Aorta (tissue), 5 donors: ENCODE data around the gene KARS1. TPM values are rescaled to one million over a fixed set of nuclear protein-coding genes. Genes with fewer than 3 reads are reported as not detected.

Experiments used
- ATAC-seq: fragments of 200-7000 bp; cut with Tn5 transposase; one replicate; pipeline ENCODE4 v1.9.1; 2022; ENCODE audit warnings: moderate library complexity; ENCODE audit not compliant: low FRiP score
- DNase-seq, 2 donors: peaks; one replicate each; pipeline ENCODE4 v3.0.0-alpha.2; 2020
- H3K27ac ChIP-seq, 2 donors: one replicate each; pipeline ENCODE4 v1.5.1; 2013; ENCODE audit warnings: low read length in 2 of 2, mild to moderate bottlenecking in 2 of 2, moderate library complexity in 2 of 2, control low read depth in 1 of 2, inconsistent platforms in 1 of 2, low read depth in 1 of 2
- H3K27me3 ChIP-seq, 2 donors: one replicate each; pipeline ENCODE4 v1.6.1; 2013; ENCODE audit warnings: control low read depth in 1 of 2, low read length in 1 of 2, mild to moderate bottlenecking in 1 of 2, moderate library complexity in 1 of 2; ENCODE audit not compliant: insufficient read depth in 2 of 2, control insufficient read depth in 1 of 2
- H3K36me3 ChIP-seq, 2 donors: one replicate each; pipeline ENCODE4 v1.6.1; 2013; ENCODE audit warnings: control low read depth in 1 of 2, low read length in 1 of 2, mild to moderate bottlenecking in 1 of 2; ENCODE audit not compliant: insufficient read depth in 2 of 2, control insufficient read depth in 1 of 2
- H3K4me1 ChIP-seq, 2 donors: one replicate each; pipeline ENCODE4 v1.6.1; 2013; ENCODE audit warnings: low read length in 2 of 2, control low read depth in 1 of 2, mild to moderate bottlenecking in 1 of 2, moderate library complexity in 1 of 2; ENCODE audit not compliant: insufficient read depth in 2 of 2, control insufficient read depth in 1 of 2
- H3K4me3 ChIP-seq, 2 donors: one replicate each; pipeline ENCODE4 v1.5.1; 2013; ENCODE audit warnings: low read length in 2 of 2, control low read depth in 1 of 2, mild to moderate bottlenecking in 1 of 2
- H3K9me3 ChIP-seq: one replicate; pipeline ENCODE4 v1.6.1; 2013; ENCODE audit warnings: mild to moderate bottlenecking, low read length; ENCODE audit not compliant: control insufficient read depth
- WGBS, 2 donors: extraction: QIAGEN DNeasy Blood & Tissue Kit; methylation state at CpG; one replicate each; pipeline ENCODE4 v1.1.7; 2013; 5-methylcytosine and 5-hydroxymethylcytosine counted together
- intact Hi-C, 2 donors: fragments of 100-400 bp; cut with DNase I; formaldehyde crosslinking; loops; one replicate each; pipeline versions ENCODE4 v1.14.2 to v1.15.0; 2022
- polyA plus RNA-seq, 2 donors: library from polyadenylated mRNA; stranded (reverse); fragments of 200-250 nt; gene quantifications; one replicate each; pipeline ENCODE4 v1.2.3, GENCODE V29; 2013
- total RNA-seq, 2 donors: library from RNA; stranded (reverse); fragmentation: NEBNext Ultra II Directional; extraction: Animal tissue kit (Norgen Biotek cat#: 25700); gene quantifications; one replicate each; pipeline ENCODE4 v1.2.1, GENCODE V29; 2021
- donor health status: healthy with polysubstance abuse.
- donor health status: Bipolar disorder and iron deficiency.
- donor health status: DM: no; HTN: no; CAD: no.
- donor health status: DM: no; HTN: no; CAD: no.
- donor health status: DM: yes; HTN: yes; CAD: no.

Gene KARS1
- total and polyA plus RNA-seq, 4 donors: 60.4 to 73.2 (median 67.1) TPM

GRCh38 chr16:75632857-75633256 is 14.6 kb downstream of the KARS1 start:
- Histone ChIP-seq H3K4me1 (no peaks in the 10 kb centered on the region), H3K36me3 (peaks cover 15 to 18% of the 10 kb centered on the region in 2 donors), H3K9me3 (no peaks in the 10 kb centered on the region), H3K27ac (no peak overlapping the region), H3K4me3 (no peak overlapping the region), H3K27me3 (no peaks in the 10 kb centered on the region)
- 89 to 90% methylated on average over 8 of the region's 8 CpGs for WGBS, 2 donors
- ATAC-seq: no peak
- intact Hi-C loops: no loop called here
- no peak for DNase-seq

DNA sequence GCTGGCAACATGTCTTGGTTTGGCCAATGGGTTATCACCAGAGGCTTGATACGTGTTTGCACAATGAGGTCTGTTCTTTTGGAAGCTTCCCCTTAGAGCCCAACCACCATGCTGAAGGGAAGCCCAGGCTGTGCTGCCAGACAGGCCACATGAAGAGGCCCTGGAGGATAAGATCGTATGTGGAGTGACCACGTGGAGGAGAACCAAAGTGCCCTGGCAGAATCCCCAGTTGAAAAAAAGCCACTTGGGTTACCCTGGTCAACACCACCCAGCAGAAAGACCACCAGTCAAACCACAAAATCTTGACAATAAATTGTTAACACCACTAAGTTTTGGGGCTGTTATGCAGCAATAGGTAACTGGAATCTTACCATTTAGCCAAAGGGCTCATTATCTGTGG is 17.4 kb downstream of the KARS1 start:
- ATAC-seq: no peak
- Histone ChIP-seq H3K4me1 (no peaks in the 10 kb centered on the region), H3K9me3 (no peaks in the 10 kb centered on the region), H3K27me3 (no peaks in the 10 kb centered on the region), H3K36me3 (peaks cover 10 to 12% of the 10 kb centered on the region in 2 donors), H3K4me3 (no peak overlapping the region), H3K27ac (no peak overlapping the region)
- no peak for DNase-seq
- WGBS, 2 donors: 76 to 81% methylated on average over 3 of the region's 3 CpGs
- intact Hi-C loops: no loop called here

GRCh38 chr16:75629132-75629531 is 18.3 kb downstream of the KARS1 start:
- ATAC-seq: no peak
- no peaks in the 10 kb centered on the region for H3K27me3 ChIP-seq
- intact Hi-C loops: loop anchor here in 1 of 2 donors (10.0 kb wide), 1 partner anchor 154 kb away; no protein-coding TSS in a partner anchor

GRCh38 chr16:75628351-75628750 is 19.1 kb downstream of the KARS1 start:
- H3K4me3 ChIP-seq: no peak overlapping the region
- H3K9me3 ChIP-seq: no peaks in the 10 kb centered on the region
- H3K36me3 ChIP-seq: peaks cover 10 to 12% of the 10 kb centered on the region in 2 donors
- DNase-seq (no peak), ATAC-seq (no peak)
- intact Hi-C loops: loop anchor here in 1 of 2 donors (10.0 kb wide), 1 partner anchor 154 kb away; no protein-coding TSS in a partner anchor
- WGBS, 2 donors: 92 to 96% methylated on average over 4 of the region's 4 CpGs
- no peaks in the 10 kb centered on the region for H3K4me1 ChIP-seq
- no peaks in the 10 kb centered on the region for H3K27me3 ChIP-seq
- no peak overlapping the region for H3K27ac ChIP-seq

More at GRCh38 chr16:75629132-75629531, 18.3 kb downstream of the KARS1 start:
- no peaks in the 10 kb centered on the region for H3K4me1 ChIP-seq
- H3K36me3 ChIP-seq: peaks cover 10 to 12% of the 10 kb centered on the region in 2 donors
- H3K9me3 ChIP-seq: no peaks in the 10 kb centered on the region
- no peak overlapping the region for H3K27ac ChIP-seq
- H3K4me3 ChIP-seq: no peak overlapping the region
- no peak for DNase-seq
- 87 to 89% methylated on average over 10 of the region's 10 CpGs for WGBS, 2 donors

DNA sequence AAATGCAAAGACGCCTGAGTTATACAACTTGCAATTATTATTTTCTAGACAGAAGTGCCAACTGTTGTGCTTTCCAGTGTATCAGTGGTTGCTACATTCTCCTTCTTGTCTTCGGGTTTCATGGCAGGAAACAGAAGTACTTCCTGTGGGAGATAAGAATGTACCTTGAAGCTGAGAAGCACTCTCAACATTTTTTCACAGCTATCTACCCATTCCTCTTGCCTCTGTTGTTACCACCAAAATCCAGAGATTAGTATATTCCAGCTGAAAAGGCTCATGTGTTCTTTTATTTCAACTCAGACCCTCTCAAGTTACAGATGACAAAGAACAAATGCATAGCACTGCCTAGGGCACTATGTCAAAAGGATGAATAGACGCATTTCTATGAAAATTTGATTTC is 19.6 kb downstream of the KARS1 start:
- no peak for ATAC-seq
- no peak for DNase-seq
- intact Hi-C loops: loop anchor here in 1 of 2 donors (10.0 kb wide), 1 partner anchor 153 kb away; no protein-coding TSS in a partner anchor
- H3K36me3 ChIP-seq: peaks cover 10 to 12% of the 10 kb centered on the region in 2 donors
- H3K27ac ChIP-seq: no peak overlapping the region
- H3K9me3 ChIP-seq: no peaks in the 10 kb centered on the region
- no peaks in the 10 kb centered on the region for H3K27me3 ChIP-seq
- H3K4me1 ChIP-seq: no peaks in the 10 kb centered on the region
- no peak overlapping the region for H3K4me3 ChIP-seq
- WGBS, 2 donors: 57 to 59% methylated on average over 3 of the region's 3 CpGs

- Histone ChIP-seq H3K9me3 (no peaks in the 10 kb centered on the region), H3K4me3 (no peak overlapping the region), H3K27ac (no peak overlapping the region), H3K27me3 (no peaks in the 10 kb centered on the region), H3K4me1 (no peaks in the 10 kb centered on the region), H3K36me3 (peaks cover 7 to 8% of the 10 kb centered on the region in 2 donors)
- intact Hi-C loops: loop anchor here in 1 of 2 donors (10.0 kb wide), 1 partner anchor 152 kb away; no protein-coding TSS in a partner anchor
- 82% methylated on average over 4 of the region's 4 CpGs for WGBS, 2 donors
- ATAC-seq (no peak), DNase-seq (no peak)
Measured at GRCh38 chr16:75626806-75627205, 20.7 kb downstream of the KARS1 start.

- Histone ChIP-seq H3K4me1 (peaks cover 0 to 3% of the 10 kb centered on the region in 2 donors), H3K4me3 (no peak overlapping the region), H3K36me3 (peaks cover 5 to 6% of the 10 kb centered on the region in 2 donors), H3K9me3 (no peaks in the 10 kb centered on the region), H3K27me3 (no peaks in the 10 kb centered on the region), H3K27ac (no peak overlapping the region)
- intact Hi-C loops: loop anchor here (5.0 to 10.0 kb wide), 2 partner anchors 58 to 150 kb away; partner anchors contain the start of gene GABARAPL2 (in 2 of the 2)
- 61 to 67% methylated on average over 4 of the region's 4 CpGs for WGBS, 2 donors
- ATAC-seq (no peak), DNase-seq (no peak)
Measured at GRCh38 chr16:75624921-75625334, 22.5 kb downstream of the KARS1 start.

DNA sequence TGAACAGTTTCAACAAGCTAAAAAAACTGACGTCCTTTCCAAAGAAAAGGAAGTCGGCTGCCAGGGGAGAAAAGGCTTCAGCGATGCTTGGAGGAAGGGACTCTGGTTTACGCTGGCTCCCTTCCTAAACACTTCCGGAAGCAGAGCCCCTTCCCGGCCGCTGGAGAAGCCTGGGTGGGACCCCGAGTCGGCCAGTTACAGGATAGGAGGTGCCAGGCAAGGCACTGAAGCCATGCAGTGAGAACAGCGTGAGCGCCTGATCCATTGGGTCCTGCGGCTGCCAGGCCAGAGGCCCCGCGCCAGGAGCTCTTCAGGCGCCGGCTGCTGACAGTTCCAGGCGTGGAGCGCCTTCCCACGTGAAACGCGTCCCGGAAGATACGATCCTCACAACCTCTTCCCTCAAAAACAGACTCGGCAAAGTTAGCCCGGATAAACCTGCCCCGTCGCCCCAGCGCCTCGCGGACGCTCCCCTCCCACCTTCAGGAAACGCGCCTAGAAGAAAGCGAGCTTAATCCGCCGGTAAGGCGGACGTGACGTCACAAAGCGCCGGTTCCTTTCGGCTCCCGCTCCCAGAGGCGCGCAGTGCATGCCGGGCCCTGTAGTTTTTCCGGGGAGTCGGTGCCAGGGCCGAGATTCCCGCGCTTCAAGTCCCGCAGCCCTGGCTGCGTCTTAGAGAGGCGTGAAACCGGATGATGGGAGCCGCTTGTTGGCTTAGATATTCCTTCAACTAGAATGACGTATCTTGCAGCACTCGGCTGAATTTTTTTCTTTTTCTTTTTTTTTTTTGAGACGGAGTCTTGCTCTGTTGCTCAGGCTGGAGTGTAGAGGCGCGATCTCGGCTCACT is 24.5 kb downstream of the KARS1 start, which contains the start of gene ADAT1:
Gene ADAT1 (minus strand): TSS at position 521 of the 845 bp plus-strand sequence. CDS start 2,482 bp downstream, outside the sequence.
- peak within 1 kb of the TSS; percentile 40 to 73 for H3K27ac ChIP-seq
- intact Hi-C loops: loop anchor here (1.0 to 10.0 kb wide), 5 partner anchors 24 to 152 kb away; partner anchors contain the start of genes GABARAPL2 (in 2 of the 2), KARS1 (in 1 of the 2) and TERF2IP (in 1 of the 2)
- WGBS, 2 donors: 0% methylated on average over 60 to 62 of the region's 62 CpGs
- H3K9me3 ChIP-seq: no peaks in the 10 kb centered on the region
- DNase-seq: peak; percentile 99 to 100
- no peaks in the 10 kb centered on the region for H3K36me3 ChIP-seq
- peak; percentile 97 for ATAC-seq
- peaks cover 0 to 3% of the 10 kb centered on the region in 2 donors for H3K4me1 ChIP-seq
- peak within 1 kb of the TSS; percentile 46 to 51 for H3K4me3 ChIP-seq
- no peaks in the 10 kb centered on the region for H3K27me3 ChIP-seq
